ENCODE measurements around the gene PCP2.
A peak's percentile ranks its signal among the peaks of the same experiment; 100 is the strongest.
"Not testable (repeated sequence)": the region's sequence is repeated elsewhere in the genome, so short reads cannot be mapped to it uniquely, and the experiment has no call there.

The PCP2 gene

DNA sequence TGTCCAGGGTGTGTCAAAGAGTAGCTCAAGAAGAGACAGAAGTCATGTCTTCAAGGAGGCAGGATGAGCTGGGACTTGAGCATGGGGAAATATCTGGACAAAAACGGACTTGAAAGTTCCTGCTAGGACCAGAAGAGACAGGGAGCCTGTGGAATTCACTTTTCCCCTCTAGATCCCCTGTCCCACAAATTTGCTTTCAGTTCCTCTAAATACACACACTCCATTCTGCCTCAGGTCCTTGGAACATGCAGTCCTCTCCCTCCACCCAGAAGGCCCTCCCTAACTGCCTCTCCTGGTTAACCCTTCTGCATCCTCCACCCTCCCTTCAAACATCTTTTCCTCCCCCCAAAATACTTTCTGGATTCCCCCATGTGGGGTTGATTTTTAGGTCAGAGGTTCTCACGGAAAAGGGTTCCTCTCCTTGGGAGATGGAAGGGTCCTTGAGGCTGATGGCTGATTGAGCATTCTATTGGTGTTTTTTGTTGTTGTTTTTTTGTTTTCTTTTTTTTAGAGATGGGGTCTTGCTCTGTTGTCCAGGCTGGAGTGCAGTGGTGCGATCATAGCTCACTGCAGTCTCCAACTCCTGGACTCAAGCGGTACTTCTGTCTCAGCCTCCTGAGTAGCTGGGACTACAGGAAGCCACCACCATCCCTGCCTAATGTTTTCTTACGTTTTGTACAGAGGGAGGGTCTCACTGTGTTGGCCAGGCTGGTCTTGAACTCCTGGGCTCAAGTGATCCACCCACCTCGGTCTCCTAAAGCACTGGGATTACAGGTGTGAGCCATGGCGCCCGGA is 28.4 kb upstream of the PCP2 start:
- DNase-seq, result no peak

DNA sequence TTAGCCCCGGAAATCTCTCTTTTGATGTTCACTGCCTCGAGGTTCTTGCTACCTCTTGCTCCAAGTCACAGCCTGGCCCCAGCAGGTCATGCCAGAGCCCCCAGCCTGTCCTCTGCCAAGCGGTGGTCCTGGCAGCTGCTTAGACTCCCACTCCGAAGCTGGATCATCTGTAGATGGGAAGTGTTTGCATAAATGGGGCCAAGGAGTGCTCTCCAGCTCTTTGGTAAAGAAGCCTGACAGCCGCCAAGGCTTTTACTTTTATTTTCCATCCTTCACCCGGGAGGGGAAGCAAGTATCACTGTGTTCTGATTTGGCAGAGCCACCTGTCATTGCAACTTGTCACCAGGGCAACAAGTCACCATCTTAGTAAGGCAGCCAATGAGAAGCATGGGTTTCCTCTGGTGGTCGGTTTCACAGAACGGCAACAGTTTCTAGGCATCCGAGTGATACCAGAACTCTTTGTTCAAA is 24.7 kb upstream of the PCP2 start:
- DNase-seq, result no peak

DNA sequence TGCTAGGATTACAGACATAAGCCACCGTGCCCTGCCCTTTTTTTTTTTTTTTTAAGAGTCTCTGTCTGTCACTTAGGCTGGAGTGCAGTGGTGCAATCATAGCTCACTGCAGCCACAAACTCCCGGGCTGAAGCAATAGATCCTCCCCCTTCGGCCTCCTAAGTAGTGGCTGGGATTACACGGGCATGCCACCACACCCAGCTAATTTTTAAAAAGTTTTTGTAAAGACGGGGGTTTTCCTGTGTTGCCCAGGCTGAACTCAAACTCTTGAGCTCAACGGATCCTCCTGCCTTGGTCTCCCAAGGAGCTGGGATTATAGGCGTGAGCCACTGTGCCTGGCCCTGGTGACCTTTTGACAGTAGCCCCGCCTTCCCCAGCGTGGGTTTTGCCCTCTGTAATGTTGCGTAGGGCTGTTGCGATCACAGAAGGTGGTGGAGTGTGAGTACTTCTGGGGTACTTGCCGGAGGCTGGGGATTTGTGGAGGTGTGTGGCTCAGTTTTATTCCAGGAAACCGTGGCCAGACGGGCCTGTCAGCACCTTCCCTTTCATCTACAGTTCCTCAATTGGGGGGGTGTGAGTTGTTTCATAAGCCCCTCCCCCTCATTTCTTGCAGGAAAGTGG is 23.7 kb upstream of the PCP2 start:
- no peak for DNase-seq

DNA sequence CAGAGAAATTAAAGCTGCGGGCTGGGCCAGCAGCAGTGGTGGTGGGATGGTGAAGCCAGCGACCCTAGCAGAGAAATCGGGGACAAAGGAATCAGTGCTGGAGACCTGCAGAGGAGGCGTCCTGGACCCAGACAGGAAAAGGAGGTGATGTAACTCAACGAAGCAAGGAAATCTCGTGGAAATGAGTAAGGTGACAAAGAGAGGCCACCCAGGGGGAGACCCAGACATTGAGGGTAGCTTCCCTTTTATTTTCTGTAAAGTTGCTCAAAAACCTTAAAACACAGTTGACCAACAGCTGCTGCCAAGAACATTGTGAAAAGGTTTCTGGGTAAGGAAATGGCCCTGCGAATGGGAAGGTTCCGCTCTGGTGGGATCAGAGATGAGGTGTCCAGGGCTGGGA is 22.1 kb upstream of the PCP2 start:
- DNase-seq, result no peak

DNA sequence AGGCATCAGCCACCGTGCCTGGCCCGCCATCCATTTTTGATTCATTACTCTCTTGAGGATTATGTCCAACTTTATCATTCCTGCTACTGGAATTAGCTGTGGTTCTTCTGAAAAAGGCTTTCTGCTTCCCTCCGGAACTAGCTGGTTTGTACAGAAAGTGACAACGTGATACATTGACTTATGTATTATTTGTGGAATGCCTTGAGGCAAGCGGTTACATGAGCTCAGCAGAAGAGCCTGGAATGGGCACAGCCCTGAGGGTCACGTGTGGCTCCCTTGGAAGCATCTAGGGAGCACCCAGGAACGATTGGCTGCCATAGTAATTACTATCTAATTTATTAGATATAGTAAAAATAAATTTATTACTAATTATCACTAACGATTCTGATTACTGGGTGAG is 20.9 kb upstream of the PCP2 start:
- DNase-seq, result no peak

DNA sequence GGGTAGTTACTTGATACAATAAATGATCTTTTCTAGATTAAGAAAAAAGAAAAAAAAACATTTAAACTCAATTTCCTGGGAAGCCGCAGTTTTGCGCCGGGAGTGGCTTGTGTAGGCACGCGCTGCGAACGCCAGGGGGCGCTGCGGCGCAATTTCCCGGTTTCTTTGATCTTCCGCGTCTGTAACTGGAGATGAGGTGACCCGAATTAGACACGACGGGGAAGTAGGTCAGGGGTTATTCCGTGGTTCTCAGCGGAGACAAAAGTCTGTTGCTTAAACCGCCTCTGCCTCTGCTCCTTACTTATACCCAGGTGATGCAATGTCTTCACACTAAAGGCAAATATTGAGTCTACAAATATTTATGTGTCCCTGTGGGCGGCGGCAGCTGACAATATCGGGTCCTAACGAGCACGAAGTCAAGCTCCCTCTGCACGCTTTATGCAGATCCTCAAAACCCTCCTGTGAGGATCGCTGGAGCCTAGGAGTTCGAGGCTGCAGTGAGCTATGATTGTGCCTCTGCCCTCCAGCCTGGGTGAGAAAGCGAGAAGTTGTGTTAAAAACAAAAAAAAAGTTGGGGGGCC is 18.6 kb upstream of the PCP2 start:
- DNase-seq, result peak; percentile 59

DNA sequence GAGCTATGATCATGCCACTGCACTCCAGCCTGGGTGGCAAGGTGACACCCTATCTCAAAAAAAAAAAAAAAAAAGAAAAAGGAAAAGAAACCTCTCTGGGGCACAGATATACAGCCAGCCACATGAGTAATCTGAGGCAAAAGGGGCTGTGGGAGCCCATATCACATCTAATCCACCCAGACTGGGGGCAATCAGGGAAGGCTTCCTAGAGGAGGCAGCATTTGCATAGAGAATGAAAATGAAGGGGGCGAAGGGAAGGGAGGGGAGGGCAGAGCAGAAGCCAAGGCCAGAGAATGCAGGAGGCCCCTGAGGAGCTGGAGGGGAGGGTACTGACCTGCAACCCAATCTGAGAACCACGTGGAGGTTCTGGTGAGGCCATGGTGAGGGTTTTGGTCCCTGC is 16.6 kb upstream of the PCP2 start:
- DNase-seq, result no peak

DNA sequence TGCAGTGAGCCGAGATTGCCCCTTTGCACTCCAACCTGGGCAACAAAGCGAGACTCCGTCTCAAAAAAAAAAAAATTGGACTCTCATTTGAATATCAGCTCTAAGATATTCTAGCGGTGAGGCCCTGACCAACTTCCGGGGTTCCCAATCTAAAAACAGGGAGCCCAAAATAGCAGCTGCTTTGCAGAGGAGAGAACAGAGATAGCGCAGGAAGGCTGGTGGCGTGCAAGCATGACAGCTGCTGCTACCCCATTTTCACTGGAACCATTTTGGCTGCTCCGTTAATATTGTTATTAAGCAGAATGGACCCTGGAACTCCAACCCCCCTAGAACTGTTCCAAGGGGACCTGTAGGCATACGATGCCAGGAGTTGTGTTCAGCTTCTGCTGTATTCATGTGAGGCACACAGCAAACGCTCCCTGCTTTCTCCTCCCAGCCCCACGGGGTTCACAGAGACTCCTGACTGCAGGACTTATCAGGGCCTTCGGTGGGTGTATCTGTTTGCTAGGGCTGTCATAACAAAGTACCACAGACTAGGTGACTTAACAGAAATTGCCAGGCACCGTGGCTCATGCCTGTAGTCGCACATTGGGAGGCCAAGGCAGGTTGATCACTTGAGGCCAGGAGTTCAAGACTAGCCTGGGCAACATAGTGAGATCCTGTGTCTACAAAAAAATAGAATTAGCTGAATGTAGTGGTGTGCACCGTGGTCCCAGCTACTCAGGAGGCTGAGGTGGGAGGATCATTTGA is 14.9 kb upstream of the PCP2 start:
- DNase-seq, result no peak

DNA sequence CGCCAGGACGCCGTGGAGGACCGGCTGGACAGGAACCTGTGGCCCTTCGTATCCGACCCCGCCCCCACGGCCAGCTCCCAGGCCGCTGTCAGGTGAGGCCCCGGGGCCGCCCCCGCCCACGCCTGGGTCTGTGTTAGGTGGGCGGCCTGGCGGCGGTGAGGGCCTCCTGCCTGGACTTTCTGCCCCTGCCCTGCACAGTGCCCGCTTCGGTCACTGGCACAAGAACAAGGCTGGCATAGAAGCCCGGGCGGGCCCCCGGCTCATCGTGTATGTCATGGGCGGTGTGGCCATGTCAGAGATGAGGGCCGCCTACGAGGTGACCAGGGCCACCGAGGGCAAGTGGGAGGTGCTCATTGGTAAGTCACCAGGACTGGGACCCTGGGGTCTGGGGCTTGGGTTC is 13.6 kb upstream of the PCP2 start:
- no peak for DNase-seq

DNA sequence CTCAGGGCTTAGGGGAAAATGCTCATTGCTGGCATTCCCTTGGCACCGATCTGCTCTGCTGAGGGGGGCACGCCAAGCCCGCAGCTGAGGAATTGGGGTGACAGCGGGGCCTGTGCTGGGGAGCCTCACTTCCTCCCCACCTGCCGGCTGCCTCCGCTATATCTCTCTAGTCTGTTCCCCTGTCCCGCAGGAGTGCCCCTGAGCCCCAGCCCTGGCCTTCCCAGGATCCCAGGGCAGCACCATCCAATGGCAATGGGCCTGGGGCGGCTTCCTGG is 12.8 kb upstream of the PCP2 start:
- no peak for DNase-seq

DNA sequence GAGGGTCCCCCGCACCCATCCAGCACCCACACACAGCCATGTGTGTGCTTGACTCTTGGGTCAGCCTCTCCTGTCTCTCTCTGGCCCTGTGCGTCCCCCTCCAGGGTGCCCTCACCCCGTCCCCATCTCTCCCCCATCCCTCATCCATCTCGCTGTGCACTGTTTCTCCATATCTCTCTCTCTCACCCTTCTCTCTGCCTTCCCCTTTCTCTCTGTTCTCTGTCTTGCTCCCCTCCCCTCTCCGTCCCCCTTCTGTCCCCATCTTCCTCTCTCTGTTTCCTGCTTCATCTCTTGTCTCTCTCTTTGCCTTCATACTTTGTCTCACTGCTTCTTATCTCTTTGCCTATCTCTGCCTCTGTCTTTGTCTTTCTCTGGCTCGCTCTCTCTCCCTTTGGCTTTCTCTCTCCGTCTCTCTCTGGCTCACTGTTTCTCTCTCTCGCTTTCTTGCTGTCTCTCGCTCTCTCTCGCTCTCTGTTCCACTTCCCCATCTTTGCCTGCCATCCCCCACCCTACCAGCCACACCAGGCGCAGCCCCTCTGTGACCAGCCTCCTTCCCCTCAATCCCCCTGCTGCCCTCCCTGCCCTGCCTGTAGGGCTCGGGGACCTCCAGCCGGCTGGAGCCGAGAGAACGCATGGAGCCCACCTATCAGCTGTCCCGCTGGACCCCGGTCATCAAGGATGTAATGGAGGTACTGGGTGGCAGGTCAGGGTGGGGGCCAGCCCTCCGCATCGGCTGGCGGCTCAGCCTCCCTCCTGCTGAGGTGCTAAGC is 12.3 kb upstream of the PCP2 start:
- DNase-seq, result no peak

DNA sequence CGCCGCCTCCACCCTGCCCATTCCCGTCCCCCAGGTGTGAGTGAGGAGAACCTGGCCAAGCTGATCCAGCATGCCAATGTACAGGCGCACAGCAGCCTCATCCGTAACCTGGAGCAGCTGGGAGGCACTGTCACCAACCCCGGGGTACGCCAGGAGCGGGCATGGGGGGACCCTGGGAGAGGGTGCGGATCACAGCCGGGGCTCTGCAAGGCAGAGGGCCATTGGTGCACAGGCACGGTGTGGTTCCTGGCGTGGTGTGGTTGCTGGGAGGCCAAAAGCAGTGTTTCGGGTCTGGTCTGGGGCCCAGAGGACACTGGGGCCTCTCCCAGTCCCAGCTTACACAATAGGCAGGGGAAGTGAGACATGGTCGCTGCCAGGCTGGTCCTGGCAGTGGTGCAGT is 11.6 kb upstream of the PCP2 start:
- DNase-seq, result no peak

DNA sequence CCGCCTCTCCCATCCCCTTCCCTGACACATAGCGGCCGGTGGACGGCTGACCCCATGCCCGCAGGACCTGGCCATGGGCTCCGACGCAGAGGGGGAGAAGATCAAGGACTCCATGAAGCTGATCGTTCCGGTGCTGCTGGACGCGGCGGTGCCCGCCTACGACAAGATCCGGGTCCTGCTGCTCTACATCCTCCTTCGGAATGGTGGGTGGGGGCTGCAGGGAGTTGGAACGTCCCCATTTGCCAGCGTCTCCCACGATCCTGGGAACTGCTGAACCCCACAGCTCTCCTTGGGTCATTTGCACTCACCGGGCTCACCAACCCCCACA is 11.0 kb upstream of the PCP2 start:
- no peak for DNase-seq

DNA sequence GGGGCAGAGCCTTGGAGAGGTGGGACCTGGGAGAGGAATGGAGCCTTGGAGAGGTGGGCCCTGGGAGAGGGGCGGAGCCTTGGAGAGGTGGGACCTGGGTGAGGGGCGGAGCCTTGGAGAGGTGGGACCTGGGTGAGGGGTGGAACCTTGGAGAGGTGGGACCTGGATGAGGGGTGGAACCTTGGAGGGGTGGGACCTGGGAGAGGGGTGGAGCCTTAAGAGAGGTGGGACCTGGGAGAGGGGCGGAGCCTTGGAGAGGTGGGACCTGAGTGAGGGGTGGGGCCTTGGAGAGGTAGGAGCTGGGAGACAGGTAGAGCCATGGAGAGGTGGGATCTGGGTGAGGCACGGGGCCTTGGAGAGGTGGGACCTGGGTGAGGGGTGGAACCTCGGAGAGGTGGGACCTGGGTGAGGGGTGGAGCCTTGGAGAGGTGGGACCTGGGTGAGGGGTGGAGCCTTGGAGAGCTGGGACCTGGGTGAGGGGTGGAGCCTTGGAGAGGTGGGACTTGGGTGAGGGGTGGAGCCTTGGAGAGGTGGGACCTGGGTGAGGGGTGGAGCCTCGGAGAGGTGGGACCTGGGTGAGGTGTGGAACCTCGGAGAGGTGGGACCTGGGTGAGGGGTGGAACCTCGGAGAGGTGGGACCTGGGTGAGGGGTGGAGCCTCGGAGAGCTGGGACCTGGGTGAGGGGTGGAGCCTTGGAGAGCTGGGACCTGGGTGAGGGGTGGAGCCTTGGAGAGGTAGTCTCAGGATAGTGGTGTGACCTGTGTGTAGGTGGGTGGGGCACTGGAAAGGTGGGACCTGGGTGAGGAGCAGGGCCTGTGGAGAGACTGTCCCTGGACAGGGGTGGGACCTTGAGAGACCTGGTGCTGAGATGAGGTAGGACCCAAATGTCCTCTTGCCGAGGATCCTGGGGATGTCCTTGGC is 10.4 kb upstream of the PCP2 start:
- DNase-seq, result not testable (repeated sequence)

DNA sequence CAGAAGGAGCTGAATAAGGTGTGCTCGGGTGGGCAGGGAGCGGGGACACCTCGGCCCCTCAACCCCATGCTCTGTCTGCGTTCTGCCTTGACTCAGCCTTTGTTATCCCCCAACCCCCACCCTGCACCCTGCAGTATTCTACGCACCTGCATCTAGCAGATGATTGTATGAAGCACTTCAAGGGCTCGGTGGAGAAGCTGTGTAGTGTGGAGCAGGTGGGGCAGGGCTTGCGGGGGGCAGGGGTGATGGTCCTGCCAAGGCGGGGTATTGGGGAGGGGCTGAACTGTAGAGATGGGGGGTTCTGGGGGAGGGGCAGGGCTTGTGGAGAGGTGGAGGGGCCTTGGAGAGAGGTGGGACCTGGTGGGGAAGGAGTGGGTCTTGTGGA is 9.5 kb upstream of the PCP2 start:
- no peak for DNase-seq

DNA sequence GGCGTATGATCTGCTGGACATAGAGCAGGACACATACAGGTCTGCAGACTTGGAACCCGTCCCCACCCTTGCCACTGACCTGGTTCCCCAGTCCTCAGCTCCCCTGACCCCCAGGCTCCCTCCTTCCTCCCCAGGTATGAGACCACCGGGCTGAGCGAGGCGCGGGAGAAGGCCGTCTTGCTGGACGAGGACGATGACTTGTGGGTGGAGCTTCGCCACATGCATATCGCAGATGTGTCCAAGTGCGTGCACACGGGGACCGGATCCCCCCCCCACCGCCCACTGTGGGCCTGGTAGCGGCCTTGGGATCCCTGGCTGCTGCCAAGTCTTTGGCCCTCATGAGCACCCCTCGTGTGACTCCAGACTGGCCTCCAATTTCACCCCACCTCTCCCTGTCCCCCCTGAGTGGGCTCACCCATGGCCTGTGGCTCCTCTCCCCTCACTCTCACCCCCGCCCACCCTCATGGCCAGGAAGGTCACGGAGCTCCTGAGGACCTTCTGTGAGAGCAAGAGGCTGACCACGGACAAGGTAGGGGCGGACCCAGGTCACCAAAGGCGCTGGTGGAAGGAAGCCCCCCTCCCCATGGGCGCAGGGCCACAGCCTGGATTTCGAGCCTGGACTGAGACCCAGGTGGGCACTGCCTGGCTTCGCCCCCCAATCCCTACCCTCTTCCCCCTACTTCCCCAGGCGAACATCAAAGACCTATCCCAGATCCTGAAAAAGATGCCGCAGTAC is 8.9 kb upstream of the PCP2 start:
- no peak for DNase-seq

DNA sequence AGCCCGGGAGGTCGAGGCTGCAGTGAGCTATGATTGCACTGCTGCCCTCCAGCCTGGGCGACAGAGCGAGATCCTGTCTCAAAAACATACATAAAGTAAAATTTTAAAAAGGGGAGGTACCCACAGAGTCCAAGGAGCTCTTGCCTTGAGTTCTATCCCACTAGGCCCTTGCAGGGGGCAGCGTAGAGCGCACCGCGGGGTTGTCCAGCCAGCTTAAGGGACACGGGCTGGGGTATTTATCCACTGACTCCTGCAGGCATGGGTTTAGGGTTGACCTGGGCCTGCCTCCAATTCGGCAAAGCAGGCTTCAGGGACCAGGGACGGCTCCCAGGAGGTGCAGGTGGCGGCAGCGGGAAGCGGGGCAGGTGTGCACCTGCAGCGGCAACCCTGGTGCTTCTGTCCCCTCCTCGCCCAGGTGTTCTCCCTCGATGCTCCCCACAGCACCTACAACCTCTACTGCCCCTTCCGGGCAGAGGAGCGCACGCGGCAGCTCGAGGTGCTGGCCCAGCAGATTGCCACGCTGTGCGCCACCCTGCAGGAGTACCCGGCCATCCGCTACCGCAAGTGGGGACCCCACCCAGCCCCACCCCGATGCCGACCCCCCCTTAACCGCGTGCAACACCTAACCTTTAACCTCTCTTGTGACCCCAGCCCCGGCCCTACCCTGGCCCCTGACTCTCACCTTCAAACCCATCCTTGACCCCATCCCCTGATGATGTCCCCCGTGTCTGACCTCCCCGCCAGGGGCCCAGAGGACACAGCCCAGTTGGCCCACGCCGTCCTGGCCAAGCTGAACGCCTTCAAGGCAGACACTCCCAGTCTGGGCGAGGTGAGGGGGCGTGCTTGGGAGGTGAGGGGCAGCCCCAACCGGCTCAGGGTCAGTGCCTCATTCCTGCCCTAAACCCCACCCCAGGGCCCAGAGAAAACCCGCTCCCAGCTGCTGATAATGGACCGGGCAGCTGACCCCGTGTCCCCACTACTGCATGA is 8.1 kb upstream of the PCP2 start:
- DNase-seq, result no peak

DNA sequence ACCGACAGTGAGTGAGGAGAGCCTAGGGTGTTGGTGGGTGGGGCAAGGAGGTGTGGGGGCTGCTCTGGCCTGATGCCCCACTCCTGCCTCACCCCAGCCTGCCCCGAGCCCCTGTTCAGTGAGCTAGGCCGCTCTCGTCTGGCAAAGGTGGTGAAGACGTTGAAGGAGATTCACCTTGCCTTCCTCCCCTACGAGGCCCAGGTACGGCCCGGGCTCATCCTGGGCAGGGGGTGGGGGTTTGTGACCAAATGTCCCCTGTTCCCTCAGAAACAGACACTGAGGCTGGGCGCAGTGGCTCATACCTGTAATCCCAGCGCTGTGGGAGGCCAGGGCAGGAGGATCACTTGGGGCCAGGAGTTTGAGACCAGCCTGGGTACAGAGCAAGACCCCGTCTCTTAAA is 7.3 kb upstream of the PCP2 start:
- no peak for DNase-seq

DNA sequence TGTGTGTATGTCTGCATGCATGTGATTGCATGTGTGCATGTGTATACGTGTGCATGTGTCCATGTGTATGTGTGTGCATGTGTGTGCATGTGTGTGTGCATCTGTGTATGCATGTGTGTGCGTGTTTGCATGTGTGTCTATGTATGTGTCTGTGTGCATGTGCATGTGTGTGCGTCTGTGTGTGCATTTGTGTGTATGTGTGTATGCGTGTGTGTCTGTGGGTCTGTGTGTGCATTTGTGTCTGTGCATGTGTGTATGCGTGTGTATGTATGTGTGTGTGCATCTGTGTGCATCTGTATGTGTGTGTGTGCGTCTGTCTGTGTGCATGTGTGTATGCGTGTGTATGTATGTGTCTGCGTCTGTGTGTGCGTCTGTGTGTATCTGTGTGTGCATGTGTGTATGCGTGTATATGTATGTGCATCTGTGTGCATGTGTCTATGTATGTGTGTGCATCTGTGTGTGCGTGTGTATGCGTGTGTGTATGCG is 6.4 kb upstream of the PCP2 start:
- DNase-seq, result no peak
